ENCODE data around the gene FXYD7.
"Not testable (repeated sequence)": the region's sequence is repeated elsewhere in the genome, so short reads cannot be mapped to it uniquely, and the experiment has no call there.

DNA sequence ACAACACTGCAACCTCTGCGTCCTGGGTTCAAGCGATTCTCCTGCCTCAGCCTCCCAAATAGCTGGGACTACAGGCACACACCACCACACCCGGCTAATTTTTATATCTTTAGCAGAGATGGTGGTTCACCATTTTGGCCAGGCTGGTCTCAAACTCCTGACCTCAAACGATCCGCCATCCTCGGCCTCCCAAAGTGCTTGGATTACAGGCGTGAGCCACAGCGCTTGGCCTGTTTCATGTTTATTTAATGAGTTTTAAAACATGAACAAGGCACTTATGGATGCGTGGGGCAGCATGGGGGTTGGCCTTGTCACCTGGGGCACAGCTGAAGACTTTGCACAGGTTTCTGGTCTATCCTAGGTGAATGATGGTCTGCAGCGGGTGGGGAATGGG, 10.1 kb downstream of the FXYD7 start:
- not testable (repeated sequence) for TF ChIP-seq CREB5 (CRISPR knock-in tag; IDR thresholded peaks at IDR 0.05; ENCODE audit: low read depth); GLIS3 (CRISPR knock-in tag; IDR thresholded peaks at IDR 0.05); ARNTL (CRISPR knock-in tag; IDR thresholded peaks at IDR 0.05; ENCODE audit: borderline replicate concordance, low read depth); ZFP3 (CRISPR knock-in tag; IDR thresholded peaks at IDR 0.05); POU6F1 (CRISPR knock-in tag; IDR thresholded peaks at IDR 0.05; ENCODE audit: borderline replicate concordance, low read depth); ZNF8 (CRISPR knock-in tag; IDR thresholded peaks at IDR 0.05)
